ENCODE data around the gene ESYT2. TPM values are rescaled to one million over a fixed set of nuclear protein-coding genes. Genes with fewer than 3 reads are reported as not detected.
"Not testable (repeated sequence)": the region's sequence is repeated elsewhere in the genome, so short reads cannot be mapped to it uniquely, and the experiment has no call there.

ESYT2 gene
- total RNA-seq, 1 donor from 2014 or later = 23.3 TPM

DNA sequence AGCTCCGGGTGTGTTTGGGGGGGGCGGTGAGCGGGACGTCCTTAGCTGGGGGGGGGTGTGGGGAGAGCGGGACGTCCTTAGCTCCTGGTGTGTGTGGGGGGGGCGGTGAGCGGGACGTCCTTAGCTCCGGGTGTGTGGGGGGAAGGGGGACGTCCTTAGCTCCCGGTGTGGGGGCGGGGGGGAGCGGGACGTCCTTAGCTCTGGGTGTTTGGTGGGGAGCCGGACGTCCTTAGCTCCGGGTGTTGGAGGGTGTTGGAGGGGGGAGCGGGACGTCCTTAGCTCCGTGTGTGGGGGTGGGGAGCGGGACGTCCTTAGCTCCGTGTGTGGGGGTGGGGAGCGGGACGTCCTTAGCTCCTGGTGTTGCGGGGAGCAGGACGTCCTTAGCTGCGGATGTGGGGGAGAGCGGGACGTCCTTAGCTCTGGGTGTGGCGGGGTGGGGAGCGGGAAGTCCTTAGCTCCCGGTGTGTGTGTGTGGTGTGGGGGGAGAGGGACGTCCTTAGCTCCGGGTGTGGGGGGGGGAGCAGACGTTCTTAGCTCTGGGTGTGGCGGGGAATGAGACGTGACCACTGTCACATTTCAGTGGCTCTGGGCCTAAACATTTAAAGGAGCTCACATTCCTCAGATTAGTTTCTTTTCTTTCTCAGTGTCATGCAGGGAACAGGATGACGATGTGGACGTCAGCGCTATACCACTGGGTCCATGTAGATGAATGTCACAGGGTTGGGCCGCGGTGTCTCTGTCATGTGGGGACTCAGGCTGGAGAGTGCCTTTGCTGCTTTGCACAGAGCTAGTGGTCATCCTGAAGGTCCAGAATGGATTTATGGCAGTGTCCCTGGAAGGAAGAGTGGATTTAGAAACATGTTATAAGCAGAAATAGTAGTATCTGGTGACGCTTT, 34.5 kb upstream of the ESYT2 start:
- H3K4me1 Mint-ChIP-seq = peaks cover 56% of the 10 kb centered on the region
- no peak overlapping the region for H3K27ac Mint-ChIP-seq (ENCODE audit: unreplicated experiment)
- no peaks in the 10 kb centered on the region for H3K9me3 Mint-ChIP-seq
- H3K36me3 Mint-ChIP-seq (ENCODE audit: low read depth) = peaks cover 12% of the 10 kb centered on the region
- H3K4me3 Mint-ChIP-seq = peak overlapping the region; percentile 81
- DNase-seq (ENCODE audit: low read depth, low spot score) = no peak
- TF ChIP-seq, protein P1, sequence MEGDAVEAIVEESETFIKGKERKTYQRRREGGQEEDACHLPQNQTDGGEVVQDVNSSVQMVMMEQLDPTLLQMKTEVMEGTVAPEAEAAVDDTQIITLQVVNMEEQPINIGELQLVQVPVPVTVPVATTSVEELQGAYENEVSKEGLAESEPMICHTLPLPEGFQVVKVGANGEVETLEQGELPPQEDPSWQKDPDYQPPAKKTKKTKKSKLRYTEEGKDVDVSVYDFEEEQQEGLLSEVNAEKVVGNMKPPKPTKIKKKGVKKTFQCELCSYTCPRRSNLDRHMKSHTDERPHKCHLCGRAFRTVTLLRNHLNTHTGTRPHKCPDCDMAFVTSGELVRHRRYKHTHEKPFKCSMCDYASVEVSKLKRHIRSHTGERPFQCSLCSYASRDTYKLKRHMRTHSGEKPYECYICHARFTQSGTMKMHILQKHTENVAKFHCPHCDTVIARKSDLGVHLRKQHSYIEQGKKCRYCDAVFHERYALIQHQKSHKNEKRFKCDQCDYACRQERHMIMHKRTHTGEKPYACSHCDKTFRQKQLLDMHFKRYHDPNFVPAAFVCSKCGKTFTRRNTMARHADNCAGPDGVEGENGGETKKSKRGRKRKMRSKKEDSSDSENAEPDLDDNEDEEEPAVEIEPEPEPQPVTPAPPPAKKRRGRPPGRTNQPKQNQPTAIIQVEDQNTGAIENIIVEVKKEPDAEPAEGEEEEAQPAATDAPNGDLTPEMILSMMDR (conservative IDR thresholded peaks at IDR 0.05) = no peak
- H3K27me3 Mint-ChIP-seq (ENCODE audit: low read depth) = no peaks in the 10 kb centered on the region

DNA sequence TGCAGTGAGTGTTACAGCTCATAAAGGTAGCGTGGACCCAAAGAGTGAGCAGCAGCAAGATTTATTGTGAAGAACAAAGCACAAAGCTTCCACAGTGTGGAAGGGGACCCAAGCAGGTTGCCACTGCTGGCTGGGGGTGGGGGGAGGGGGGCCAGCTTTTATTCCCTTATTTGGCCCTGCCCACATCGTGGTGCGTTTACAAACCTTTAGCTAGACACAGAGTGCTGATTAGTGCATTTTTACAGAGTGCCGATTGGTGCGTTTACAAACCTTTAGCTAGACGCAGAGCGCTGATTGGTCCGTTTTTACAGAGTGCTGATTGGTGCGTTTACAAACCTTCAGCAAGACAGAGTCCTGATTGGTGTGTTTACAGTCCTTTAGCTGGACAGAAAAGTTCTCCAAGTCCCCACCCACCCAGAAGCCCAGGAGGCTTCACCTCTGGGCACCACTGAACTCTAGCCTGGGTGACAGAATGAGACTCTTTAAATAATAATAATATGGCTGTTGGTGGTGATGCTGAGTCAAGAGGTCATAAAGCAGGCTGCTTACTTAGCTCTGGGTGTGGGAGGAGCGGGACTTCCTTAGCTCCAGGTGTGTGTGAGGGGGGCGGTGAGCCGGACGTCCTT, 33.8 kb upstream of the ESYT2 start:
- H3K27ac Mint-ChIP-seq (ENCODE audit: unreplicated experiment); DNase-seq (ENCODE audit: low read depth, low spot score); H3K9me3 Mint-ChIP-seq; H3K27me3 Mint-ChIP-seq (ENCODE audit: low read depth): not testable (repeated sequence)
- Mint-ChIP-seq H3K36me3 (ENCODE audit: low read depth) (peaks cover 12% of the 10 kb centered on the region), H3K4me3 (peak overlapping the region; percentile 81), H3K4me1 (peaks cover 59% of the 10 kb centered on the region)

DNA sequence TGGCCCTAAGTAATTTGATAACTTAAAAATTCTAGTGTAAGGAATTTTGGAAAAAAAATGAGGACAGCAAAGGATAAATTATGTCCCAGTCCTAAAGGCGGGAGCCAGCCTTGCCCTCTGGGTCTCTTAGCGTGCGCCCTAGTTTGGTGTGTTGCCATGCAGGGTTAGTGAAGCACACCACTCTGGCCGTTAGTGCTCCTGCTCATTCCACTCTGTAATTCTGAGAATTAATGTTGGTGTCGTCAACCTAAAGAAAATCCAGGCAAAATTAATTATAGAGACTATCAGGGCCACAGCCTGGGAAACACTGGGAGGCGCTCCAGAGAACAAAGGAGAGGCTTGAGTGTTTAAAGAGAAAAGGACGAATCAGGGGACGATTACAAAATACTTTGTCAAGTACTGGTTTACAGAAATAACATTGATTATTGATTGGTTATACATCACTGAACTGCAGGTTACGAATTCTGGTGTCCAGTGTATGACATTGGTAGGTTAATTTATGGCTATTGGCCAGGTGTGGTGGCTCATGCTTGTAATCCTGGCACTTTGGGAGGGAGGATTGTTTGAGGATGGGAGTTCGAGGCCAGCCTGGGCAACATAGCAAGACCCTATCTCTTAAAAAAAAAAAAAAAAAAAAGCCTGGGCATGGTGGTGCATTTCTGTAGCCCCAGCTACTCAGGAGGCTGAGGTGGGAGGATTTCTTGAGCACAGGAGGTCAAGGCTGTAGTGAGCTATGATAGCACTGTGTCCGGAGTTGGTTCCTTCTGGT, 32.8 kb upstream of the ESYT2 start:
- H3K4me1 Mint-ChIP-seq = peaks cover 63% of the 10 kb centered on the region
- H3K36me3 Mint-ChIP-seq (ENCODE audit: low read depth) = peaks cover 10% of the 10 kb centered on the region
- DNase-seq (ENCODE audit: low read depth, low spot score) = no peak
- TF ChIP-seq, protein P1 (conservative IDR thresholded peaks at IDR 0.05) = no peak
- H3K9me3 Mint-ChIP-seq = no peaks in the 10 kb centered on the region
- no peak overlapping the region for H3K27ac Mint-ChIP-seq (ENCODE audit: unreplicated experiment)
- no peaks in the 10 kb centered on the region for H3K27me3 Mint-ChIP-seq (ENCODE audit: low read depth)
- H3K4me3 Mint-ChIP-seq = peak overlapping the region; percentile 77

DNA sequence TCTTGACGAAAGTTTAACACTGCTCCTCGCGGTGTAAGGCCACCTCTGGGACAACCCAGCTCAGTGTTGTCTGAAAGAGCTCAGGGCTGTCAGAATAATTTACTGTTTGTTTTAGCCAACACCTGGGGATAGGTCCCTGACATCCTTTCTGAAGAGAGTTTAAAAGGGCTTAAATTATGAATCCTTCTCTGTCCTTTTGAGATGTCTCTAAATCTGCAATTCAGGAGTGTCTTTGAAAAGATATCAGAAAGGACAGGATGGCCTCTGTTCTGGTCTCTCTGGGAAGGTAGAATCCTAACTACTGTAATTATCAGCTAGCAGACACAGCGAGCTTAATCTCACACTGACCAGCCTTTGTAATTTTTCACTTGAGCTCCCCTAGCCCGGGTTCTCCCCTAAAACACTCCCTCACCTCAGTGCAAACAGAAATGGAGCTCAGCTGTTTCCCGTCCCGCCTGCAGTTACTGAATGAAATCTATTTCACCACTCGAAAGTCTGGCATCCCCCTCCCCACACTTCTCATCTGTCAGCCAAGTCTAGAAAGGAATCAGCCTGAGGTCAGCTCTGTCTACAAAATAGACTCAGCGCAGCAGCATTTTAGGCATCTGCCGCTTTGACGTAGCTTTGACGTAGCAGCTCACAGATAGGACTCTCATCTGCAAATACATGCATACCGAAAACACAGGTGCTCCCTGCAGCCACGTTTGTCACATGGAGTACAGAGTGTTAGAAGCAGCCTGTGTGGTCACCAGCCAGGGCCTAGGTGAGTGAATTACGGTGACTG, 31.9 kb upstream of the ESYT2 start:
- Mint-ChIP-seq H3K9me3 (no peaks in the 10 kb centered on the region), H3K27ac (ENCODE audit: unreplicated experiment) (peak overlapping the region; percentile 69), H3K27me3 (ENCODE audit: low read depth) (no peaks in the 10 kb centered on the region), H3K36me3 (ENCODE audit: low read depth) (peaks cover 10% of the 10 kb centered on the region), H3K4me1 (peaks cover 64% of the 10 kb centered on the region), H3K4me3 (peak overlapping the region; percentile 77)
- TF ChIP-seq, protein P1 (conservative IDR thresholded peaks at IDR 0.05) = no peak
- DNase-seq (ENCODE audit: low read depth, low spot score) = no peak

DNA sequence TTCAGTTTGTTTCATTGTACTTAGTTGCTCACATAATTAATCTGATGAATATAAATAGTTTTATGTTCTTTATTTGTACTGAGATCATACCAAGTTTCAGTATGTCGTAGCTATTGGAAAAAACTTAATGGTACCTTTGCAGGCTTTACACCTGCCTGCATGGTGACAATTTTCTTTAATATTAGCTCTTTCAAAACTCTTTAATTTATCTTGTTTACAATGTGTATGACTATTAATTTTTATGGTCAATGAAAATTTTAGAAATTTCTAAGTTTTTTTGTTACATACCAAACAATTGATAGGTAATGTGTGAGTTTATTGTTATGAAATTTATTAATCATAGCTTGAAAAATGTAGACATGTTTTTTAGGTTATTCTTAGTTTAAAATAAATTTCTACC, 31.1 kb upstream of the ESYT2 start:
- H3K4me1 Mint-ChIP-seq = peaks cover 63% of the 10 kb centered on the region
- TF ChIP-seq, protein P1 (conservative IDR thresholded peaks at IDR 0.05) = no peak
- peaks cover 10% of the 10 kb centered on the region for H3K36me3 Mint-ChIP-seq (ENCODE audit: low read depth)
- no peak overlapping the region for H3K27ac Mint-ChIP-seq (ENCODE audit: unreplicated experiment)
- no peak for DNase-seq (ENCODE audit: low read depth, low spot score)
- no peaks in the 10 kb centered on the region for H3K9me3 Mint-ChIP-seq
- H3K4me3 Mint-ChIP-seq = peak overlapping the region; percentile 77
- H3K27me3 Mint-ChIP-seq (ENCODE audit: low read depth) = no peaks in the 10 kb centered on the region
